ENCODE data around the gene CLTCL1. TPM values are rescaled to one million over a fixed set of nuclear protein-coding genes. Genes with fewer than 3 reads are reported as not detected.
"Not testable (repeated sequence)": the region's sequence is repeated elsewhere in the genome, so short reads cannot be mapped to it uniquely, and the experiment has no call there.

Gene CLTCL1
- 4.6 and 7.1 TPM in 2 replicates for total RNA-seq (ENCODE audit: low replicate concordance)

GRCh38 chr22:19291580-19292457 lies at the start of gene CLTCL1:
TSS of gene CLTCL1 (minus strand) at chr22:19291719. CDS start at chr22:19291641, 78 bp downstream.
- H3K4me3 ChIP-seq (ENCODE audit: low read depth, low read length), result peak within 1 kb of the TSS; percentile 81
- DNase-seq (ENCODE audit: low read depth), result peak; percentile 67
- TF ChIP-seq CTCF (IDR thresholded peaks at IDR 0.05; ENCODE audit: insufficient read depth, low read length), result no peak

- no peak for DNase-seq (ENCODE audit: low read depth)
- H3K4me3 ChIP-seq (ENCODE audit: low read depth, low read length), result no peak overlapping the region
- no peak for TF ChIP-seq CTCF (IDR thresholded peaks at IDR 0.05; ENCODE audit: insufficient read depth, low read length)
These were observed 45.6 kb upstream of the CLTCL1 start for GRCh38 chr22:19337137-19337536.

GRCh38 chr22:19336133-19337075 lies 44.9 kb upstream of the CLTCL1 start:
- no peak for TF ChIP-seq CTCF (IDR thresholded peaks at IDR 0.05; ENCODE audit: insufficient read depth, low read length)
- no peak for DNase-seq (ENCODE audit: low read depth)
- no peak overlapping the region for H3K4me3 ChIP-seq (ENCODE audit: low read depth, low read length)

GRCh38 chr22:19331975-19332374 lies 40.5 kb upstream of the CLTCL1 start:
- TF ChIP-seq CTCF (IDR thresholded peaks at IDR 0.05; ENCODE audit: insufficient read depth, low read length), result no peak

GRCh38 chr22:19331474-19331873 lies 40.0 kb upstream of the CLTCL1 start:
- TF ChIP-seq CTCF (IDR thresholded peaks at IDR 0.05; ENCODE audit: insufficient read depth, low read length), result no peak
- no peak overlapping the region for H3K4me3 ChIP-seq (ENCODE audit: low read depth, low read length)

More at GRCh38 chr22:19331975-19332374, 40.5 kb upstream of the CLTCL1 start:
- H3K4me3 ChIP-seq (ENCODE audit: low read depth, low read length), result no peak overlapping the region
- no peak for DNase-seq (ENCODE audit: low read depth)

GRCh38 chr22:19330865-19331418 lies 39.4 kb upstream of the CLTCL1 start:
- H3K4me3 ChIP-seq (ENCODE audit: low read depth, low read length), result no peak overlapping the region
- no peak for DNase-seq (ENCODE audit: low read depth)
- TF ChIP-seq CTCF (IDR thresholded peaks at IDR 0.05; ENCODE audit: insufficient read depth, low read length), result no peak

More at GRCh38 chr22:19331474-19331873, 40.0 kb upstream of the CLTCL1 start:
- no peak for DNase-seq (ENCODE audit: low read depth)

GRCh38 chr22:19330205-19330604 lies 38.7 kb upstream of the CLTCL1 start:
- not testable (repeated sequence) for H3K4me3 ChIP-seq (ENCODE audit: low read depth, low read length); DNase-seq (ENCODE audit: low read depth)

Measured in fibroblast of the aortic adventitia (primary cell).